A549 (cell line): ENCODE data around the gene RNF152. TPM values are rescaled to one million over a fixed set of nuclear protein-coding genes. Genes with fewer than 3 reads are reported as not detected.

Source experiments
- ATAC-seq, 2 experiments: fragments of 200-7000 bp in 1 of 2; fragments of >200 bp in 1 of 2; cut with Nextera tagmentation in 1 of 2; cut with Tn5 transposase in 1 of 2; 3 replicates each; pipeline versions ENCODE4 v1.8.0 to v1.9.1; 2018 to 2020; ENCODE audit warnings: mild to moderate bottlenecking in 1 of 2, moderate library complexity in 1 of 2
- CTCF ChIA-PET: fragments of 300-600 bp; sonication (Branson Sonifier 250); formaldehyde crosslinking; extraction: SDS; loops from one replicate; lab custom pipeline; 2021; ENCODE audit warnings: antibody characterized with exemption, inconsistent platforms; lab: Yijun Ruan, JAX
- POLR2A ChIA-PET: fragments of 350-600 bp; formaldehyde crosslinking; extraction: SDS; loops from one replicate; lab custom pipeline; 2021; ENCODE audit warnings: antibody characterized with exemption, inconsistent platforms; lab: Yijun Ruan, JAX
- DNase-seq, 2 experiments: peaks; one replicate each; pipeline versions ENCODE4 v3.0.0 to v3.0.0-alpha.2; 2011 to 2016; ENCODE audit warnings: low read depth in 1 of 2, low spot score in 1 of 2
- FAIRE-seq: peaks from 2 replicates; lab custom pipeline; 2011; peaks lifted over from hg19 to GRCh38; lab: Jason Lieb, UNC
- H3K27ac ChIP-seq, 2 experiments: fragments of >200 bp; sonication (Bioruptor Twin); formaldehyde crosslinking; 3 replicates each; pipeline ENCODE4 v1.5.1; 2016 to 2017
- H3K4me1 ChIP-seq: fragments of >200 bp; sonication (Bioruptor Twin); formaldehyde crosslinking; 3 replicates; pipeline ENCODE4 v1.6.1; 2016
- H3K4me2 ChIP-seq: fragments of >200 bp; sonication (Bioruptor Twin); formaldehyde crosslinking; 3 replicates; pipeline ENCODE4 v1.6.1; 2016
- H3K4me3 ChIP-seq: fragments of >200 bp; sonication (Bioruptor Twin); formaldehyde crosslinking; 3 replicates; pipeline ENCODE4 v1.5.1; 2016
- H3K9me3 ChIP-seq: fragments of >200 bp; sonication (Bioruptor Twin); formaldehyde crosslinking; 3 replicates; pipeline ENCODE4 v1.6.1; 2016
- CHD4 ChIP-seq: fragments of 200-600 bp; sonication (generic); IDR thresholded peaks from 2 replicates; pipeline ENCODE4 v1.6.1; 2016; ENCODE audit warnings: antibody characterized with exemption, mild to moderate bottlenecking, borderline replicate concordance
- EHF ChIP-seq: fragments of 250-450 bp; sonication (Bioruptor Pico); IDR thresholded peaks from 2 replicates; pipeline ENCODE4 v1.5.0; 2020; ENCODE audit warnings: mild to moderate bottlenecking
- ESRRA ChIP-seq: fragments of 150-350 bp; IDR thresholded peaks from 2 replicates; pipeline ENCODE4 v1.6.1; 2014; ENCODE audit warnings: mild to moderate bottlenecking, low read length, borderline replicate concordance
- GATA3 ChIP-seq: IDR thresholded peaks from 2 replicates; pipeline ENCODE4 v1.6.1; 2012; ENCODE audit warnings: borderline replicate concordance
- HOXA7 ChIP-seq: fragments of 250-450 bp; sonication (Bioruptor Pico); IDR thresholded peaks from 2 replicates; pipeline ENCODE4 v1.5.0; 2020; ENCODE audit warnings: mild to moderate bottlenecking, moderate library complexity
- HOXB13 ChIP-seq: fragments of 250-450 bp; sonication (Bioruptor Pico); IDR thresholded peaks from 2 replicates; pipeline ENCODE4 v1.5.0; 2020; ENCODE audit warnings: low read depth, mild to moderate bottlenecking, moderate library complexity
- MAFK ChIP-seq: fragments of 450-650 bp; IDR thresholded peaks from 2 replicates; pipeline ENCODE4 v1.6.1; 2014; ENCODE audit not compliant: partially characterized antibody
- MYC ChIP-seq: IDR thresholded peaks from 2 replicates; pipeline ENCODE4 v1.6.1; 2012; ENCODE audit warnings: mild to moderate bottlenecking, inconsistent platforms, low read length, improper control_type of control experiment, borderline replicate concordance
- NFE2L2 ChIP-seq: fragments of 150-350 bp; conservative IDR thresholded peaks from 2 replicates; pipeline ENCODE4 v1.6.1; 2014; ENCODE audit warnings: low read length
- PHF8 ChIP-seq: fragments of 200-600 bp; sonication (generic); IDR thresholded peaks from 2 replicates; pipeline ENCODE4 v1.6.1; 2016; ENCODE audit warnings: low read depth, mild to moderate bottlenecking, antibody characterized with exemption, moderate library complexity, borderline replicate concordance
- POLR2A ChIP-seq: IDR thresholded peaks from 2 replicates; pipeline ENCODE4 v1.6.1; 2012; ENCODE audit warnings: mild to moderate bottlenecking, low read length
- POLR2AphosphoS2 ChIP-seq: conservative IDR thresholded peaks from 2 replicates; pipeline ENCODE4 v1.6.1; 2012; ENCODE audit warnings: low read length, improper control_type of control experiment, inconsistent platforms
- RCOR1 ChIP-seq: fragments of 150-350 bp; IDR thresholded peaks from 2 replicates; pipeline ENCODE4 v1.6.1; 2014; ENCODE audit warnings: antibody characterized with exemption, low read length, low read depth
- SMC3 ChIP-seq: fragments of >200 bp; sonication (Bioruptor Twin); formaldehyde crosslinking; IDR thresholded peaks from 3 replicates; pipeline ENCODE4 v1.6.1; 2018; ENCODE audit warnings: inconsistent platforms
- SREBF2 ChIP-seq: fragments of 450-650 bp; IDR thresholded peaks from 2 replicates; pipeline ENCODE4 v1.6.1; 2014; ENCODE audit warnings: mild to moderate bottlenecking, moderate library complexity
- TFCP2L1 ChIP-seq: fragments of 250-450 bp; sonication (Bioruptor Pico); IDR thresholded peaks from 2 replicates; pipeline ENCODE4 v1.5.0; 2021; ENCODE audit warnings: mild to moderate bottlenecking
- ZFP36 ChIP-seq: fragments of 450-650 bp; IDR thresholded peaks from 2 replicates; pipeline ENCODE4 v1.6.1; 2014; ENCODE audit warnings: borderline replicate concordance; ENCODE audit not compliant: partially characterized antibody
- ZSCAN20 ChIP-seq: fragments of 250-450 bp; sonication (Bioruptor Pico); IDR thresholded peaks from 2 replicates; pipeline ENCODE4 v1.8.0; 2022; ENCODE audit warnings: mild to moderate bottlenecking, moderate library complexity
- WGBS: methylation state at CpG from one replicate; pipeline ENCODE4 v1.1.6; 2017; ENCODE audit errors: missing lambda C conversion rate; 5-methylcytosine and 5-hydroxymethylcytosine counted together
- polyA plus RNA-seq, 4 experiments: library from polyadenylated mRNA; depleted of rRNA in 3 of 4; stranded (reverse); fragments of >200 nt; fragmentation: RNase III in 1 of 4; extraction: RNeasy Plus Mini Kit Qiagen cat#74134 plus additional on column Dnase treatment in 1 of 4; gene quantifications; 2 replicates in 3 of 4; 3 replicates in 1 of 4; pipeline ENCODE4 v1.2.3, GENCODE V29; 2011 to 2017
- TF ChIP-seq, protein P1 (sequence below): fragments of 250-450 bp; sonication (Bioruptor Pico); IDR thresholded peaks from 2 replicates; pipeline ENCODE4 v1.5.0; 2020; ENCODE audit warnings: low read depth, mild to moderate bottlenecking, moderate library complexity
- TF ChIP-seq, protein P2 (sequence below): fragments of >200 bp; sonication (Bioruptor Twin); formaldehyde crosslinking; IDR thresholded peaks from 3 replicates; pipeline ENCODE4 v1.6.1; 2016
- TF ChIP-seq, protein P3 (sequence below): fragments of 200-600 bp; sonication (generic); IDR thresholded peaks from 2 replicates; pipeline ENCODE4 v1.6.1; 2016; ENCODE audit warnings: antibody characterized with exemption, mild to moderate bottlenecking, moderate library complexity
- TF ChIP-seq, protein P4 (sequence below): fragments of >200 bp; sonication (Bioruptor Twin); formaldehyde crosslinking; IDR thresholded peaks from 3 replicates; pipeline ENCODE4 v1.5.1; 2016
- TF ChIP-seq, protein P5 (sequence below): fragments of 450-650 bp; IDR thresholded peaks from 2 replicates; pipeline ENCODE4 v1.6.1; 2014; ENCODE audit warnings: antibody characterized with exemption
- TF ChIP-seq, protein P6 (sequence below): IDR thresholded peaks from 2 replicates; pipeline ENCODE4 v1.6.1; 2012

Gene RNF152
- polyA plus RNA-seq, 2 of the 4 experiments (the other 2 are of a cell fraction) = 0.12 TPM; not detected in 1

DNA sequence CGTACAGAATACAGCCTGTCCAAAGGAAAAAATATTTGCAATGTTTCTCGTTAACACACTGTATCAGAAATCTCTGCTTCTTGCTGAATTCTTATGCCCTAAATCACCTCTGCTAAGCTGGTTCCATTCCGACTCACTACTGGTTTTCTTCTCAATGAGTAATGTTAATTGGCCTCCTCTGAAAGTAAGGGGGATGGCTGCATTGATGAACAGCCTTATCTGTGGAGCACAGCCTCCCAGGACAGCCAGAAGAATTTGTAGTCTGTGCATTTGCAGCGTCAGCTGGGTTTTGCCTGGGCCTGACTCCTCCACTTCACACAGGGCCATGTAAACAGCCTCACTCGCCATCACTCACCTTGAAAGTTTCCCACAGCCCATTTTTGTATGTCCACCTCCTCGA lies 127.7 kb downstream of the RNF152 start:
- no peak for TF ChIP-seq HOXB13 (CRISPR knock-in tag)
- no peak for TF ChIP-seq SREBF2
- TF ChIP-seq EHF (CRISPR knock-in tag) = no peak
- no peak for TF ChIP-seq ZSCAN20 (CRISPR knock-in tag)
- TF ChIP-seq, protein P1, sequence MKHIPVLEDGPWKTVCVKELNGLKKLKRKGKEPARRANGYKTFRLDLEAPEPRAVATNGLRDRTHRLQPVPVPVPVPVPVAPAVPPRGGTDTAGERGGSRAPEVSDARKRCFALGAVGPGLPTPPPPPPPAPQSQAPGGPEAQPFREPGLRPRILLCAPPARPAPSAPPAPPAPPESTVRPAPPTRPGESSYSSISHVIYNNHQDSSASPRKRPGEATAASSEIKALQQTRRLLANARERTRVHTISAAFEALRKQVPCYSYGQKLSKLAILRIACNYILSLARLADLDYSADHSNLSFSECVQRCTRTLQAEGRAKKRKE (CRISPR knock-in tag) = no peak
- no peak for TF ChIP-seq MAFK
- no peak for TF ChIP-seq ZFP36
- no peak for TF ChIP-seq RCOR1
- TF ChIP-seq, protein P2, sequence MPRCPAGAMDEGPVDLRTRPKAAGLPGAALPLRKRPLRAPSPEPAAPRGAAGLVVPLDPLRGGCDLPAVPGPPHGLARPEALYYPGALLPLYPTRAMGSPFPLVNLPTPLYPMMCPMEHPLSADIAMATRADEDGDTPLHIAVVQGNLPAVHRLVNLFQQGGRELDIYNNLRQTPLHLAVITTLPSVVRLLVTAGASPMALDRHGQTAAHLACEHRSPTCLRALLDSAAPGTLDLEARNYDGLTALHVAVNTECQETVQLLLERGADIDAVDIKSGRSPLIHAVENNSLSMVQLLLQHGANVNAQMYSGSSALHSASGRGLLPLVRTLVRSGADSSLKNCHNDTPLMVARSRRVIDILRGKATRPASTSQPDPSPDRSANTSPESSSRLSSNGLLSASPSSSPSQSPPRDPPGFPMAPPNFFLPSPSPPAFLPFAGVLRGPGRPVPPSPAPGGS = no peak
- TF ChIP-seq, protein P3, sequence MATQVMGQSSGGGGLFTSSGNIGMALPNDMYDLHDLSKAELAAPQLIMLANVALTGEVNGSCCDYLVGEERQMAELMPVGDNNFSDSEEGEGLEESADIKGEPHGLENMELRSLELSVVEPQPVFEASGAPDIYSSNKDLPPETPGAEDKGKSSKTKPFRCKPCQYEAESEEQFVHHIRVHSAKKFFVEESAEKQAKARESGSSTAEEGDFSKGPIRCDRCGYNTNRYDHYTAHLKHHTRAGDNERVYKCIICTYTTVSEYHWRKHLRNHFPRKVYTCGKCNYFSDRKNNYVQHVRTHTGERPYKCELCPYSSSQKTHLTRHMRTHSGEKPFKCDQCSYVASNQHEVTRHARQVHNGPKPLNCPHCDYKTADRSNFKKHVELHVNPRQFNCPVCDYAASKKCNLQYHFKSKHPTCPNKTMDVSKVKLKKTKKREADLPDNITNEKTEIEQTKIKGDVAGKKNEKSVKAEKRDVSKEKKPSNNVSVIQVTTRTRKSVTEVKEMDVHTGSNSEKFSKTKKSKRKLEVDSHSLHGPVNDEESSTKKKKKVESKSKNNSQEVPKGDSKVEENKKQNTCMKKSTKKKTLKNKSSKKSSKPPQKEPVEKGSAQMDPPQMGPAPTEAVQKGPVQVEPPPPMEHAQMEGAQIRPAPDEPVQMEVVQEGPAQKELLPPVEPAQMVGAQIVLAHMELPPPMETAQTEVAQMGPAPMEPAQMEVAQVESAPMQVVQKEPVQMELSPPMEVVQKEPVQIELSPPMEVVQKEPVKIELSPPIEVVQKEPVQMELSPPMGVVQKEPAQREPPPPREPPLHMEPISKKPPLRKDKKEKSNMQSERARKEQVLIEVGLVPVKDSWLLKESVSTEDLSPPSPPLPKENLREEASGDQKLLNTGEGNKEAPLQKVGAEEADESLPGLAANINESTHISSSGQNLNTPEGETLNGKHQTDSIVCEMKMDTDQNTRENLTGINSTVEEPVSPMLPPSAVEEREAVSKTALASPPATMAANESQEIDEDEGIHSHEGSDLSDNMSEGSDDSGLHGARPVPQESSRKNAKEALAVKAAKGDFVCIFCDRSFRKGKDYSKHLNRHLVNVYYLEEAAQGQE = no peak
- TF ChIP-seq POLR2A = no peak
- no peak for TF ChIP-seq CHD4
- TF ChIP-seq, protein P4, sequence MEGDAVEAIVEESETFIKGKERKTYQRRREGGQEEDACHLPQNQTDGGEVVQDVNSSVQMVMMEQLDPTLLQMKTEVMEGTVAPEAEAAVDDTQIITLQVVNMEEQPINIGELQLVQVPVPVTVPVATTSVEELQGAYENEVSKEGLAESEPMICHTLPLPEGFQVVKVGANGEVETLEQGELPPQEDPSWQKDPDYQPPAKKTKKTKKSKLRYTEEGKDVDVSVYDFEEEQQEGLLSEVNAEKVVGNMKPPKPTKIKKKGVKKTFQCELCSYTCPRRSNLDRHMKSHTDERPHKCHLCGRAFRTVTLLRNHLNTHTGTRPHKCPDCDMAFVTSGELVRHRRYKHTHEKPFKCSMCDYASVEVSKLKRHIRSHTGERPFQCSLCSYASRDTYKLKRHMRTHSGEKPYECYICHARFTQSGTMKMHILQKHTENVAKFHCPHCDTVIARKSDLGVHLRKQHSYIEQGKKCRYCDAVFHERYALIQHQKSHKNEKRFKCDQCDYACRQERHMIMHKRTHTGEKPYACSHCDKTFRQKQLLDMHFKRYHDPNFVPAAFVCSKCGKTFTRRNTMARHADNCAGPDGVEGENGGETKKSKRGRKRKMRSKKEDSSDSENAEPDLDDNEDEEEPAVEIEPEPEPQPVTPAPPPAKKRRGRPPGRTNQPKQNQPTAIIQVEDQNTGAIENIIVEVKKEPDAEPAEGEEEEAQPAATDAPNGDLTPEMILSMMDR = no peak
- no peak for TF ChIP-seq SMC3
- no peak for TF ChIP-seq PHF8
- Histone ChIP-seq H3K27ac (no peak overlapping the region), H3K4me3 (no peak overlapping the region), H3K4me1 (no peaks in the 10 kb centered on the region), H3K4me2 (no peak overlapping the region), H3K9me3 (no peaks in the 10 kb centered on the region)
- 24% methylated on average over 6 of the region's 6 CpGs for WGBS
- no peak for DNase-seq
- no peak for FAIRE-seq
- ChIA-PET CTCF (no interaction called here), POLR2A (no interaction called here)
- ATAC-seq = no peak

DNA sequence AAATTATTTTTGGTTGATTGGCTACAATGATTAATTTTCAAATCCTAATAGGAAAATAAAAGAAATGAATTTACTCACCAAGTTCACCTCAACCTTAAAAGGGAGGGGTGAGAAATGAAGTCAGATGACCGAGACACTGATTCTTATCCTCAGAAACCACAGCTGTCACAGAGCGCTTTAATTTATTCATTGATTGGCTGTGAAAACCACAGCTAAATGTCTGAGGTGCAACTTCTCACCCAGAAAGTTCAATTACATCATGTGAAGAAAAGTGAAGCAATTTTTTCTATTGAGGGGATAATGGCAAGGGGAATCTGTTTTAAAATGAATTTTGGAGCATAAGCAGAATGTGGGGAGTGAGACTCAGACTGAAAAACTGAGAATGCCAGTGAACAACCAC lies 128.4 kb downstream of the RNF152 start:
- H3K9me3 ChIP-seq = no peaks in the 10 kb centered on the region
- H3K4me2 ChIP-seq = no peak overlapping the region
- ATAC-seq = no peak
- POLR2A ChIA-PET = no interaction called here
- 65% methylated on average over 2 of the region's 2 CpGs for WGBS
- DNase-seq = no peak
- CTCF ChIA-PET = no interaction called here
- no peak overlapping the region for H3K4me3 ChIP-seq
- TF ChIP-seq, protein P2 = no peak
- TF ChIP-seq MYC (no peak), MAFK (no peak), TFCP2L1 (no peak), HOXA7 (CRISPR knock-in tag) (no peak), GATA3 (no peak), POLR2AphosphoS2 (no peak), ESRRA (no peak), NFE2L2 (no peak), POLR2A (no peak)
- TF ChIP-seq, protein P5, sequence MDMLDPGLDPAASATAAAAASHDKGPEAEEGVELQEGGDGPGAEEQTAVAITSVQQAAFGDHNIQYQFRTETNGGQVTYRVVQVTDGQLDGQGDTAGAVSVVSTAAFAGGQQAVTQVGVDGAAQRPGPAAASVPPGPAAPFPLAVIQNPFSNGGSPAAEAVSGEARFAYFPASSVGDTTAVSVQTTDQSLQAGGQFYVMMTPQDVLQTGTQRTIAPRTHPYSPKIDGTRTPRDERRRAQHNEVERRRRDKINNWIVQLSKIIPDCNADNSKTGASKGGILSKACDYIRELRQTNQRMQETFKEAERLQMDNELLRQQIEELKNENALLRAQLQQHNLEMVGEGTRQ = no peak
- TF ChIP-seq, protein P6, sequence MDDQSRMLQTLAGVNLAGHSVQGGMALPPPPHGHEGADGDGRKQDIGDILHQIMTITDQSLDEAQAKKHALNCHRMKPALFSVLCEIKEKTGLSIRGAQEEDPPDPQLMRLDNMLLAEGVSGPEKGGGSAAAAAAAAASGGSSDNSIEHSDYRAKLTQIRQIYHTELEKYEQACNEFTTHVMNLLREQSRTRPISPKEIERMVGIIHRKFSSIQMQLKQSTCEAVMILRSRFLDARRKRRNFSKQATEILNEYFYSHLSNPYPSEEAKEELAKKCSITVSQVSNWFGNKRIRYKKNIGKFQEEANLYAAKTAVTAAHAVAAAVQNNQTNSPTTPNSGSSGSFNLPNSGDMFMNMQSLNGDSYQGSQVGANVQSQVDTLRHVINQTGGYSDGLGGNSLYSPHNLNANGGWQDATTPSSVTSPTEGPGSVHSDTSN = no peak
- FAIRE-seq = no peak
- H3K27ac ChIP-seq = no peak overlapping the region
- H3K4me1 ChIP-seq = no peaks in the 10 kb centered on the region
